ENCODE results near the gene C19orf25.

The C19orf25 gene

GRCh38 chr19:1496714-1497577, 17.9 kb upstream of the C19orf25 start:
- TF ChIP-seq ZFP30 (CRISPR knock-in tag; IDR thresholded peaks at IDR 0.05) (no peak), PPARA (CRISPR knock-in tag; IDR thresholded peaks at IDR 0.05; ENCODE audit: borderline replicate concordance) (no peak), CREB5 (CRISPR knock-in tag; IDR thresholded peaks at IDR 0.05; ENCODE audit: low read depth) (no peak), ARNTL (CRISPR knock-in tag; IDR thresholded peaks at IDR 0.05; ENCODE audit: borderline replicate concordance, low read depth) (no peak), ZFP3 (CRISPR knock-in tag; IDR thresholded peaks at IDR 0.05) (no peak), RARB (CRISPR knock-in tag; IDR thresholded peaks at IDR 0.05) (no peak), ISL1 (CRISPR knock-in tag; IDR thresholded peaks at IDR 0.05) (no peak), ZNF70 (CRISPR knock-in tag; IDR thresholded peaks at IDR 0.05) (no peak), GLIS3 (CRISPR knock-in tag; IDR thresholded peaks at IDR 0.05) (no peak), ZNF565 (CRISPR knock-in tag; conservative IDR thresholded peaks at IDR 0.05; ENCODE audit: low read depth) (no peak), ZC3H10 (CRISPR knock-in tag; IDR thresholded peaks at IDR 0.05) (no peak), OSR1 (CRISPR knock-in tag; IDR thresholded peaks at IDR 0.05) (no peak), ESRRG (CRISPR knock-in tag; IDR thresholded peaks at IDR 0.05) (no peak), ZNF8 (CRISPR knock-in tag; IDR thresholded peaks at IDR 0.05) (no peak), TOX (CRISPR knock-in tag; IDR thresholded peaks at IDR 0.05; ENCODE audit: borderline replicate concordance) (no peak), BACH2 (CRISPR knock-in tag; IDR thresholded peaks at IDR 0.05; ENCODE audit: borderline replicate concordance) (no peak), TCF4 (CRISPR knock-in tag; IDR thresholded peaks at IDR 0.05; ENCODE audit: borderline replicate concordance) (no peak)
- TF ChIP-seq, protein P1, sequence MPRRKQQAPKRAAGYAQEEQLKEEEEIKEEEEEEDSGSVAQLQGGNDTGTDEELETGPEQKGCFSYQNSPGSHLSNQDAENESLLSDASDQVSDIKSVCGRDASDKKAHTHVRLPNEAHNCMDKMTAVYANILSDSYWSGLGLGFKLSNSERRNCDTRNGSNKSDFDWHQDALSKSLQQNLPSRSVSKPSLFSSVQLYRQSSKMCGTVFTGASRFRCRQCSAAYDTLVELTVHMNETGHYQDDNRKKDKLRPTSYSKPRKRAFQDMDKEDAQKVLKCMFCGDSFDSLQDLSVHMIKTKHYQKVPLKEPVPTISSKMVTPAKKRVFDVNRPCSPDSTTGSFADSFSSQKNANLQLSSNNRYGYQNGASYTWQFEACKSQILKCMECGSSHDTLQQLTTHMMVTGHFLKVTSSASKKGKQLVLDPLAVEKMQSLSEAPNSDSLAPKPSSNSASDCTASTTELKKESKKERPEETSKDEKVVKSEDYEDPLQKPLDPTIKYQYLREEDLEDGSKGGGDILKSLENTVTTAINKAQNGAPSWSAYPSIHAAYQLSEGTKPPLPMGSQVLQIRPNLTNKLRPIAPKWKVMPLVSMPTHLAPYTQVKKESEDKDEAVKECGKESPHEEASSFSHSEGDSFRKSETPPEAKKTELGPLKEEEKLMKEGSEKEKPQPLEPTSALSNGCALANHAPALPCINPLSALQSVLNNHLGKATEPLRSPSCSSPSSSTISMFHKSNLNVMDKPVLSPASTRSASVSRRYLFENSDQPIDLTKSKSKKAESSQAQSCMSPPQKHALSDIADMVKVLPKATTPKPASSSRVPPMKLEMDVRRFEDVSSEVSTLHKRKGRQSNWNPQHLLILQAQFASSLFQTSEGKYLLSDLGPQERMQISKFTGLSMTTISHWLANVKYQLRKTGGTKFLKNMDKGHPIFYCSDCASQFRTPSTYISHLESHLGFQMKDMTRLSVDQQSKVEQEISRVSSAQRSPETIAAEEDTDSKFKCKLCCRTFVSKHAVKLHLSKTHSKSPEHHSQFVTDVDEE (CRISPR knock-in tag; IDR thresholded peaks at IDR 0.05) = no peak
- TF ChIP-seq, protein P2, sequence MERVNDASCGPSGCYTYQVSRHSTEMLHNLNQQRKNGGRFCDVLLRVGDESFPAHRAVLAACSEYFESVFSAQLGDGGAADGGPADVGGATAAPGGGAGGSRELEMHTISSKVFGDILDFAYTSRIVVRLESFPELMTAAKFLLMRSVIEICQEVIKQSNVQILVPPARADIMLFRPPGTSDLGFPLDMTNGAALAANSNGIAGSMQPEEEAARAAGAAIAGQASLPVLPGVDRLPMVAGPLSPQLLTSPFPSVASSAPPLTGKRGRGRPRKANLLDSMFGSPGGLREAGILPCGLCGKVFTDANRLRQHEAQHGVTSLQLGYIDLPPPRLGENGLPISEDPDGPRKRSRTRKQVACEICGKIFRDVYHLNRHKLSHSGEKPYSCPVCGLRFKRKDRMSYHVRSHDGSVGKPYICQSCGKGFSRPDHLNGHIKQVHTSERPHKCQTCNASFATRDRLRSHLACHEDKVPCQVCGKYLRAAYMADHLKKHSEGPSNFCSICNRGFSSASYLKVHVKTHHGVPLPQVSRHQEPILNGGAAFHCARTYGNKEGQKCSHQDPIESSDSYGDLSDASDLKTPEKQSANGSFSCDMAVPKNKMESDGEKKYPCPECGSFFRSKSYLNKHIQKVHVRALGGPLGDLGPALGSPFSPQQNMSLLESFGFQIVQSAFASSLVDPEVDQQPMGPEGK (CRISPR knock-in tag; IDR thresholded peaks at IDR 0.05; ENCODE audit: borderline replicate concordance) = no peak
- ATAC-seq = no peak

- ATAC-seq = no peak
- TF ChIP-seq ZFP30 (CRISPR knock-in tag; IDR thresholded peaks at IDR 0.05) (no peak), OSR1 (CRISPR knock-in tag; IDR thresholded peaks at IDR 0.05) (no peak), SNAI2 (CRISPR knock-in tag; IDR thresholded peaks at IDR 0.05) (no peak), CSDC2 (CRISPR knock-in tag; IDR thresholded peaks at IDR 0.05) (no peak), PPARA (CRISPR knock-in tag; IDR thresholded peaks at IDR 0.05; ENCODE audit: borderline replicate concordance) (no peak), ZNF8 (CRISPR knock-in tag; IDR thresholded peaks at IDR 0.05) (no peak), ISL1 (CRISPR knock-in tag; IDR thresholded peaks at IDR 0.05) (no peak), ZFP3 (CRISPR knock-in tag; IDR thresholded peaks at IDR 0.05) (no peak), ARNTL (CRISPR knock-in tag; IDR thresholded peaks at IDR 0.05; ENCODE audit: borderline replicate concordance, low read depth) (no peak), POU6F1 (CRISPR knock-in tag; IDR thresholded peaks at IDR 0.05; ENCODE audit: borderline replicate concordance, low read depth) (no peak)
- TF ChIP-seq, protein P1 (CRISPR knock-in tag; IDR thresholded peaks at IDR 0.05) = no peak
These were observed 17.0 kb upstream of the C19orf25 start for GRCh38 chr19:1495799-1496713.

Measured in SK-N-SH treated with all-trans-retinoic acid at 6 μM for 48 hours (cell line).